Body of pancreas (tissue), 4 donors: ENCODE results near the gene CREB5.

Experiments
- CTCF ChIP-seq, 7 experiments: fragments of 450-650 bp in 4 of 7; fragments of 200-600 bp in 3 of 7; sonication (generic) in 3 of 7; IDR thresholded peaks; one replicate each; pipeline ENCODE4 v1.5.1; 2016 to 2019; ENCODE audit warnings: antibody characterized with exemption in 7 of 7
- POLR2A ChIP-seq, 3 donors: fragments of 450-650 bp; IDR thresholded peaks; one replicate each; pipeline ENCODE4 v1.6.1; 2016; ENCODE audit warnings: antibody characterized with exemption in 3 of 3, mild to moderate bottlenecking in 2 of 3

- TF ChIP-seq POLR2A (IDR thresholded peaks at IDR 0.05) = no peak
- no peak for TF ChIP-seq CTCF (IDR thresholded peaks at IDR 0.05)
These were observed 367.6 kb downstream of the CREB5 start for GRCh38 chr7:28779954-28780353.
